ENCODE results near the gene CFAP61.

GRCh38 chr20:20060234-20060998, 8.1 kb downstream of the CFAP61 start:
- no peak for TF ChIP-seq E2F1 (CRISPR knock-in tag; IDR thresholded peaks at IDR 0.05)
- no peak for TF ChIP-seq ZNF274 (IDR thresholded peaks at IDR 0.05; ENCODE audit: borderline replicate concordance, low read depth, low read length)
- no peak for TF ChIP-seq TGIF2 (CRISPR knock-in tag; IDR thresholded peaks at IDR 0.05)
- TF ChIP-seq CEBPB (tag; IDR thresholded peaks at IDR 0.05) = no peak
- no peak for TF ChIP-seq GABPB1 (CRISPR knock-in tag; IDR thresholded peaks at IDR 0.05)
- TF ChIP-seq ZBTB26 (CRISPR knock-in tag; IDR thresholded peaks at IDR 0.05) = no peak
- no peak for TF ChIP-seq POLR2A (conservative IDR thresholded peaks at IDR 0.05)
- no peak for TF ChIP-seq PATZ1 (CRISPR knock-in tag; IDR thresholded peaks at IDR 0.05; ENCODE audit: borderline replicate concordance)
- no peak for TF ChIP-seq MED1 (CRISPR knock-in tag; IDR thresholded peaks at IDR 0.05; ENCODE audit: borderline replicate concordance)
- no peak for TF ChIP-seq CTCF (IDR thresholded peaks at IDR 0.05 in 2 of 3, conservative IDR thresholded peaks at IDR 0.05 in 1 of 3; ENCODE audit: insufficient read depth in 2 of 3, low read depth in 1 of 3, low read length in 3 of 3)
- TF ChIP-seq E2F4 (CRISPR knock-in tag; IDR thresholded peaks at IDR 0.05; ENCODE audit: low read depth) = no peak
